Fibroblast of skin of right biceps (primary cell): Measurements from ENCODE around the gene POLK.
A peak's percentile ranks its signal among the peaks of the same experiment; 100 is the strongest.

ENCODE experiments used
- DNase-seq: peaks from one replicate; pipeline ENCODE4 v3.0.0-alpha.2; 2013

The POLK gene

GRCh38 chr5:75510836-75511434 lies 756 bp upstream of the POLK start:
- DNase-seq, result no peak

DNA sequence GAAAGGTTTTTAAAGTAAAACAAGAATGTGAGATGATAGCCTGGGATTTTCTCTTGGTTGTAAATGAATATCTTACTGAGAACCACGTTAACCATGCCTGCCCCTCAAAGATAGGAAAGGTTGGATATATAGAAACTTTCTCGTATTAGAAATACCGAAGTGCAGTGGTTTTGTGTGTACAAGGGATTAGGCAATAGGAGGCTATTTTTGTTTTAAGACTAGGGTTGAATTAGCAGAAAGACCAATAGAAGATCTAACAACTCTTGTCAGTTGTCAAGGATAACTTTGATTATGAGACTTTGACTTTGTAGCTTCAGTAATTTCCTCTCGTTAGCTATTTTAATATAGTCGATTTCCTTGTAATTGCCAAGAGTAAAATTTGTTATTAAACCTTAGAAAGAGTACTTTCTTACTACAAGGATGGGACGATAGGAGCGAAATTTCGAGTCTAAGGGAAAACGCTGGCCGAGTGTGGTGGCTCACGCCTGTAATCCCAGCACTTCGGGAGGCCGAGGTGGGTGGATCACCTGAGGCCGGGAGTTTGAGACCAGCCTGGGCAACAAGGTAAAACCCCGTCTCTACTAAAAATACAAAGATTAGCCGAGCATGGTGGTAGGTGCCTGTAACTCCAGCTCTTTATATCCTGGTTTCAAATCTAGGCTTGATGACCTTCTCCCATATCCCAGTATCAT lies 838 bp downstream of the POLK start:
- peak; percentile 12 for DNase-seq

DNA sequence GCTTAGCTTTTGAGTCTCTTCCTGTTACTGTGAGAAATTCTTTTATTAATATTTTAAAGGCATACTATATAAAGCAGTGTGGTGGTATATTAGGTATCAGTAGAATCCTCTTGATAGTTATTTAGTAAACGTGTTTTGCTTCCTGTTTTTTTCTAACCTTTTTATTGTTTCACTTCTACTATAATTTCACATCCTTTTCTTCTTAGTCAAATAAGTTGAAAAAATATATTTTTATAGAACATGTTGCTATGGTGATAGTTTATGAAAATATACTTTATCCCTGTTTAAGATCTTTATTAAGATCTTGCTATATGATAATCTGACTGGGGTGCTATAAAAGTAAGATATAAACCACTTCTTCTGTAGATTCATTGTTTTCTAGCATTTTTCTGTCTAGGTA lies 2.1 kb downstream of the POLK start:
- no peak for DNase-seq

- DNase-seq, result no peak
These were observed 2.6 kb downstream of the POLK start for GRCh38 chr5:75514323-75514722.

DNA sequence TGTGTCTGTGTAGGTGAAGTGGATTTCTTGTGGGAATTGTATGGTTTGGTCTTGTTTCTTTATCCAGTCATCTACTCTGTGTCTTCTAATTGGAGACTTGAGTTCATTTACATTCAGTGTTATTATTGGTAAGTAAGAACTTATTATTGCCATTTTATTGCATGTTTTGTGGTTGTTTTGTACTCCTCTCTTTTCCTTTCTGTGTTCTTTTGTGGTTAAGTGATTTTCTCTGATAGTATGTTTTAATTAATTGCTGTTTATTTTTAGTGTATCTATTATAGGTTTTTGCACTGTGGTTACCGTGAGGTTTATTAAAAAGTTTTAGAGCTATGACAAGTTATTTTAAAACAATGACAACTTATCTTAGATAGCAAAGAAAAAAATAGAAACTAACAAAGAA lies 8.1 kb downstream of the POLK start:
- DNase-seq, result no peak

- no peak for DNase-seq
These were observed 9.5 kb downstream of the POLK start for GRCh38 chr5:75521195-75521594.

GRCh38 chr5:75522025-75522424 lies 10.3 kb downstream of the POLK start:
- DNase-seq, result peak; percentile 41

GRCh38 chr5:75522542-75522941 lies 10.9 kb downstream of the POLK start:
- DNase-seq, result no peak

DNA sequence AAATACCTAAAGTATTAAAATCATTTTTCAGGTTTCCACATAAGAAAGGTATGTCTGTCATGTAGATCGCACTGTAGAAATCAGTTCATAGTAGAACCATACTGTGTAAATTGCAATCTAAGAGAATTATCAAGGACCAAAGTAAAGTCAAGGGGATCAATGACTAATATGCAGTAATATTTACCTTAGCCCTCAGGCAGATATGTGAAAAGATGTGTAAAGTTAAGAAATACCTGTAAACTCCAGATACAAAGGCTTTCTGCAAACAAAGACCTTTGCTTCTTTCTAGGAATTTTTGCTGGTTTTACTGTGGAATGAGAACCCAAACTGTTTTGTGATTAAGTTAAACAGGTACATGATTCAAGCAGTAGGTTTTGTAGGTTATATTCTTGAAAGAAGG lies 11.6 kb downstream of the POLK start:
- no peak for DNase-seq

DNA sequence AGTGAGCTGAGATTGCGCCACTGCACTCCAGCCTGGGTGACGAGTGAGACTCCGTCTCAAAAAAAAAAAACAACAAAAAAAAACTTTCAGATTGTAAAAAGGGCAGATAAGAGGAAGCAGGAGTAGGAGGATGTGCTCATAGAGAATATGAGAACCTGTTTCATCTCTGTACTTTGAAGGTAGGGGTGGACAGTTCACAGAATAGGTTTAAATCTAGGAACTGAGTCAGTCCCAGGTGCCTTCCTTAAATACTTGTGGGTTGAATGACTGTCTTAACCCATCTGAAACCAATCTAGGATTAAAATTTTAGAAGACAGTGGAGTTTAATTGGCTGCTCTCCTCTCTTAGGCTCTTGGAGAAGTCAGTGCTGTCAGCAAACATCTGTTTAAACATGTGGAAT lies 12.4 kb downstream of the POLK start:
- peak; percentile 30 for DNase-seq

GRCh38 chr5:75524591-75524990 lies 12.9 kb downstream of the POLK start:
- no peak for DNase-seq

DNA sequence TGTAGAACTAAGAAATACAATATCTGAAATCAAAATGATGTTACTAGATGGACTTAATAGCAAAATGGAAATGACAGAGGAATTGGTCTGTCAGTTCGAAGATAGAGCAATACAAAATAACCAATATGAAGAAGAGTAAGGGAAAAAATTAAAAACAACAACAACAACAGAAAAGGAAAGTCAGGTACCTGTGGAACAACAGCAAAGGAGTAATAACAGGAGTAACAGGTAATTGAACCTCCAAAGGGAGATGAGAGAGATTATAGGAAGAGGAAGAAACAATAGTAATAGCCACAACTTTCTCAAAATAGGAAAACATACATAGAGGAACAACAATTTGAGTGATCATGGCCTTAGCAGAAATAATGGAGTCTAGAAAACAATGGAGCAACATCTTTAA lies 13.7 kb downstream of the POLK start:
- no peak for DNase-seq

- no peak for DNase-seq
These were observed 14.4 kb downstream of the POLK start for GRCh38 chr5:75526070-75526469.

GRCh38 chr5:75529185-75529584 lies 17.5 kb downstream of the POLK start:
- no peak for DNase-seq

GRCh38 chr5:75532190-75532589 lies 20.5 kb downstream of the POLK start:
- no peak for DNase-seq

DNA sequence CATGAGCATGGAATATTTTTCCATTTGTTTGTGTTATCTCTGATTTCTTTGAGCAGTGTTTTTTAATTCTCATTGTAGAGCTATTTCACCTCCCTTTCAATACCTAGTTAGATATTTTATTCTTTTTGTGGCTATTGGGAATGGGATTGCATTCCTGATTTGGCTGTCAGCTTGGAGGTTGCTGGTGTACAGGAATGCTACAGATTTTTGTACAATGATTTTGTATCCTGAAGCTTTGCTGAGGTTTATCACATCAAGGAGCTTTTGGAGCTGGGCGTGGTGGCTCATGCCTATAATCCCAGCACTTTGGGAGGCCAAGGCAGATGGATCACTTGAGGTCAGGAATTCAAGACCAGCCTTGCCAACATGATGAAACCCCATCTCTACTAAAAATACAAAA lies 22.0 kb downstream of the POLK start:
- DNase-seq, result peak; percentile 87

- no peak for DNase-seq
These were observed 23.0 kb downstream of the POLK start for GRCh38 chr5:75534734-75535133.

DNA sequence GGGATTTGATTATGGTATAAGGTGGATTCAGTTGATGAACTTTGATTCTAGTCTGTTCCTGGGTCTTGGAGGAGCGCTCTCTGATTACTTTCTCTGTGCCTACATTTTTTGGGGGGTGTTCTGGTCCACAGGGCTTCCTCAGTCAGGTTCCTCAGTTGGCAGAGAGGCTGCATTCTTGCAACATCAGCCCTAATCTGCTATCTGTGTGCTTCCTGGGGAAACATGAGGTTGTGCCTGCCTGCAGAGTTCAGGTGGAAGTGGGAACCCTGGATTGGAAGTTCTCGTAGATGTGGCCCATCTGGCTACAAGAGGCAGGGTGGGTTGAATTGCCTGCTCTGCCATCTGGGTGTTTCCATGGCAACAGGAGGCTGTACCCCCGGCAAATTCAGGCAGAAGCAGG lies 24.5 kb downstream of the POLK start:
- no peak for DNase-seq

DNA sequence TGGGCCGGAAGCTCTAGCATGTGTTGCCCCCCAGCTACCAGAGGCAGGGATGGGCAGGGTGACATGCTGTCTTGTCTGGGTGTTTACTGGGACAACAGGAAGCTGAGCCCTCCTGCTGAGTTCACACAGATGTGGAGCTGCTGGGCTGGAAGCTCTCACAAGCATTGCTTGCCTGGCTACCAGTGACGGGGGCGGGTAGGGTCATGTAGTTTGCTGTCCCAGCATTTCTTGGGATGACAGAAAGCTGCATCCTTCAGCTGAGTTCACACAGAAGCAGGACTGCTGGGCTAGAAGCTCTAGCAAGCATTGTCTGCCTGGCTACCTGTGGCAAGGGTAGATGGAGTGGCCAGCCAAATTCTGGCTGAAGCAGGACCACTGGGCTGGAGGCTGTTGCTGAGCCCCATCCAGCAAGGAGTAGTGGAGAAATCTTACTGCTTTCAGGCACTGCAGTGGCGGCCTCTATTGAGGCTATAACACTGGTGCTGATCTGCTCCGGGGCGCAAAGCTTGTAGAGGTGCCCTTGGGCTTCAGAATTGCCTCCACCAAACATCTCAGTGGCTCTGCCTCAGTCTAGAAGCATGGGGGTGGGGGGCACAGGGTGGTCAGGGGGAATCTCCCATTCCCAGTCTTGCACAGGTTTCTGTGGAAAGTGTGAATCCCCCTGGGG lies 25.1 kb downstream of the POLK start:
- DNase-seq, result no peak

DNA sequence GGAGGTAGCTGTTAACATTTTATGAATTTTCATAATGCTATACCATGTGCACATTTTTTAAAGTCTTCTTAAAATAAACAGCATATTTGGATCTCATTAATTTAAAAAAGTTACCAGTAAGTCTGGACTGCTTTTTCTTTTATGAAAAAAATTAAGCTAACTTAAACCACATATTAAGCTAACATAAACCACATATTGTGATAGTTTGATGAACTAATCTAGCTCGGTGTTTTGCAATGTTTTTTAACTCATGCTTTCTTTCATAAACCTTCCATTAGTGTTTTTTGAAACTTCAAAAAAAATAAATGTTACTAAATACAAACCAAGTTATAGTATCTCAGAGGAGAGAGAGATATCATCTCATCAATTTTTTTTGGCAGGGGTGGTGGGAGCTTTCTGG lies 26.5 kb downstream of the POLK start:
- no peak for DNase-seq

DNA sequence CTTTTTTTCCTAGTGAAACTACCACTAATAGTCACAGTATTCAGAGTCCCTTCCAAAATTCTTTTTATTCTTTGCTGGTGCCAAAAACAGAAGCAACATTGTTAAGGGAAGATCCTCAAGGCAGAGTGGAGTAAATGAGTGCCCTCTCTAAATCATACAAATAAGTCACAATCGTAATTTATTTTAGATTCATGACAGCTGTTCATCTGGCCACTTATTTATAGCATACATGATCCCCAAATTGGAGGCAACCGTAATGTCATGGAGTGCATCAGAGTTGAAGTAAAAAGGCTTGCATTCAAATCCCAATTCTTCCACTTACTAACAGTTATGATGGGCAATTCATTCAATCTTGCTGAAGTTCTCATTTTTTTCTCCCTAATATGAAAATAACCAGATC lies 33.4 kb downstream of the POLK start:
- no peak for DNase-seq

DNA sequence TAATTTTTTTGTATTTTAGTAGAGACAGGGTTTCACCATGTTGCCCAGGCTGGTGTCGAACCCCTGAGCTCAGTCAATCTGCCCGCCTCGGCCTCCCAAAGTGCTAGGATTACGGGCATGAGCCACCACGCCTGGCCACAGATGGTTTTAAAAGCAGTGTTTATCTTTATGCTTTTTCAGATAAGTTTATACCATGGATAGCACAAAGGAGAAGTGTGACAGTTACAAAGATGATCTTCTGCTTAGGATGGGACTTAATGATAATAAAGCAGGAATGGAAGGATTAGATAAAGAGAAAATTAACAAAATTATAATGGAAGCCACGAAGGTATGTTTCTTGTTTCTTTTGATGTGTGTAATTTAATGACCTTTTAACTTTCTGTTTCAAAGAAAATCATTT lies 35.1 kb downstream of the POLK start:
- no peak for DNase-seq

GRCh38 chr5:75547812-75548211 lies 36.1 kb downstream of the POLK start:
- DNase-seq, result no peak

- DNase-seq, result no peak
These were observed 38.9 kb downstream of the POLK start for GRCh38 chr5:75550597-75550996.

GRCh38 chr5:75551471-75551870 lies 39.8 kb downstream of the POLK start:
- DNase-seq, result peak; percentile 72
